SK-N-SH (cell line): Measurements from ENCODE around the gene NUTF2. TPM values are rescaled to one million over a fixed set of nuclear protein-coding genes. Genes with fewer than 3 reads are reported as not detected.

Experiments
- CTCF ChIA-PET: fragments of 300-600, 350-600 bp; formaldehyde crosslinking; extraction: SDS; loops from one replicate; lab custom pipeline; 2021; lab: Yijun Ruan, JAX
- POLR2A ChIA-PET: fragments of 350-600 bp; sonication (Branson Sonifier 250); formaldehyde crosslinking; extraction: SDS; loops from one replicate; lab custom pipeline; 2020; ENCODE audit warnings: antibody characterized with exemption, inconsistent platforms; lab: Yijun Ruan, JAX
- DNase-seq: peaks from one replicate; pipeline ENCODE4 v3.0.0; 2012
- H2AFZ ChIP-seq: fragments of 200-600 bp; sonication (generic); 2 replicates; pipeline ENCODE4 v1.8.1; 2016; ENCODE audit warnings: antibody characterized with exemption, mild to moderate bottlenecking, low read depth
- H3F3A ChIP-seq: fragments of 200-600 bp; sonication (generic); replicated peaks from 2 replicates; pipeline ENCODE3; 2016; ENCODE audit warnings: antibody characterized with exemption, mild to moderate bottlenecking; ENCODE audit not compliant: insufficient read depth
- H3K27ac ChIP-seq, 2 experiments: fragments of 200-500 bp in 1 of 2; fragments of 200-600 bp in 1 of 2; sonication (Bioruptor generic) in 1 of 2; sonication (generic), shearing (Covaris generic) in 1 of 2; 2 replicates each; pipeline versions ENCODE4 v1.5.1 to v1.6.1; 2014 to 2016; ENCODE audit warnings: low read depth in 2 of 2, inconsistent platforms in 1 of 2, low read length in 1 of 2, mild to moderate bottlenecking in 1 of 2, mixed read lengths in 1 of 2
- H3K27me3 ChIP-seq: fragments of 200-600 bp; sonication (generic), shearing (Covaris generic); 2 replicates; pipeline ENCODE4 v1.6.1; 2016; ENCODE audit warnings: mixed run types; ENCODE audit not compliant: insufficient read depth
- H3K36me3 ChIP-seq, 2 experiments: fragments of 200-500 bp in 1 of 2; fragments of 200-600 bp in 1 of 2; sonication (Bioruptor generic) in 1 of 2; sonication (generic) in 1 of 2; replicated peaks in 1 of 2; 2 replicates each; pipeline versions ENCODE3 to v1.5.1; 2014 to 2016; ENCODE audit warnings: low read length in 1 of 2, mild to moderate bottlenecking in 1 of 2; ENCODE audit not compliant: insufficient read depth in 2 of 2, control insufficient read depth in 1 of 2
- H3K4me1 ChIP-seq, 2 experiments: fragments of 200-500 bp in 1 of 2; fragments of 200-600 bp in 1 of 2; sonication (Bioruptor generic) in 1 of 2; sonication (generic), shearing (Covaris generic) in 1 of 2; 2 replicates each; pipeline versions ENCODE4 v1.5.1 to v1.6.1; 2014 to 2016; ENCODE audit warnings: low read depth in 1 of 2, low read length in 1 of 2, mixed run types in 1 of 2; ENCODE audit not compliant: insufficient read depth in 2 of 2, control insufficient read depth in 1 of 2
- H3K4me2 ChIP-seq: fragments of 200-600 bp; sonication (generic), shearing (Covaris generic); 2 replicates; pipeline ENCODE4 v1.6.1; 2017; ENCODE audit warnings: mixed run types
- H3K4me3 ChIP-seq, 2 experiments: fragments of 200-500 bp in 1 of 2; fragments of 200-600 bp in 1 of 2; sonication (Bioruptor generic) in 1 of 2; sonication (generic), shearing (Covaris generic) in 1 of 2; 2 replicates each; pipeline versions ENCODE4 v1.5.1 to v1.8.1; 2014 to 2016; ENCODE audit warnings: low read depth in 2 of 2, inconsistent platforms in 1 of 2, low read length in 1 of 2, mild to moderate bottlenecking in 1 of 2, mixed read lengths in 1 of 2, moderate library complexity in 1 of 2
- H3K79me2 ChIP-seq: fragments of 200-600 bp; sonication (generic); 2 replicates; pipeline ENCODE4 v1.8.1; 2017; ENCODE audit warnings: mild to moderate bottlenecking; ENCODE audit not compliant: insufficient read depth
- H3K9ac ChIP-seq: fragments of 200-600 bp; sonication (generic); 2 replicates; pipeline ENCODE4 v1.6.1; 2017; ENCODE audit warnings: mixed run types
- H3K9me2 ChIP-seq: fragments of 200-600 bp; sonication (generic); 2 replicates; pipeline ENCODE4 v1.6.1; 2017; ENCODE audit warnings: mixed run types
- H3K9me3 ChIP-seq: fragments of 200-600 bp; sonication (generic); 2 replicates; pipeline ENCODE4 v1.6.1; 2017; ENCODE audit warnings: mixed run types, mild to moderate bottlenecking, moderate library complexity
- H4K20me1 ChIP-seq: fragments of 200-600 bp; sonication (generic); 2 replicates; pipeline ENCODE4 v1.6.1; 2017; ENCODE audit warnings: mild to moderate bottlenecking, mixed run types; ENCODE audit not compliant: insufficient read depth
- EP300 ChIP-seq, 2 experiments: IDR thresholded peaks; 2 replicates each; pipeline versions ENCODE4 v1.4.0 to v1.6.1; 2012; ENCODE audit warnings: borderline replicate concordance in 1 of 2, low read depth in 1 of 2, low read length in 1 of 2
- EZH2phosphoT487 ChIP-seq: fragments of 200-600 bp; sonication (generic); IDR thresholded peaks from 2 replicates; pipeline ENCODE4 v1.6.1; 2017; ENCODE audit warnings: low read depth, mixed run types, mild to moderate bottlenecking, antibody characterized with exemption, moderate library complexity, borderline replicate concordance
- FOSL2 ChIP-seq: IDR thresholded peaks from 2 replicates; pipeline ENCODE4 v1.4.0; 2012; ENCODE audit warnings: low read depth, mild to moderate bottlenecking, moderate library complexity, borderline replicate concordance
- FOXM1 ChIP-seq: IDR thresholded peaks from 2 replicates; pipeline ENCODE4 v1.4.0; 2012; ENCODE audit warnings: low read depth, mild to moderate bottlenecking
- GABPA ChIP-seq: IDR thresholded peaks from 2 replicates; pipeline ENCODE4 v1.4.0; 2012; ENCODE audit warnings: low read depth, mild to moderate bottlenecking
- GATA2 ChIP-seq: sonication (generic); formaldehyde crosslinking; IDR thresholded peaks from 2 replicates; pipeline ENCODE4 v1.5.0; 2020; ENCODE audit warnings: mild to moderate bottlenecking, missing genetic modification reagents
- MEF2A ChIP-seq: IDR thresholded peaks from 2 replicates; pipeline ENCODE4 v1.4.0; 2012; ENCODE audit warnings: low read depth, borderline replicate concordance
- NRF1 ChIP-seq: IDR thresholded peaks from 2 replicates; pipeline ENCODE4 v1.6.1; 2012; ENCODE audit warnings: low read depth, mild to moderate bottlenecking, low read length
- RAD21 ChIP-seq: IDR thresholded peaks from 2 replicates; pipeline ENCODE4 v1.6.1; 2012; ENCODE audit warnings: mild to moderate bottlenecking, low read length
- RCOR1 ChIP-seq: fragments of 150-350 bp; IDR thresholded peaks from 2 replicates; pipeline ENCODE4 v1.6.1; 2017; ENCODE audit warnings: antibody characterized with exemption, low read length
- RXRA ChIP-seq: IDR thresholded peaks from 2 replicates; pipeline ENCODE4 v1.4.0; 2012; ENCODE audit warnings: low read depth, mild to moderate bottlenecking, borderline replicate concordance
- YY1 ChIP-seq: IDR thresholded peaks from 2 replicates; pipeline ENCODE4 v1.4.0; 2012; ENCODE audit warnings: low read depth, mild to moderate bottlenecking
- WGBS: methylation state at CpG from one replicate; pipeline ENCODE4 v1.1.6; 2017; ENCODE audit warnings: low lambda C conversion rate; 5-methylcytosine and 5-hydroxymethylcytosine counted together
- polyA plus RNA-seq, 3 experiments: library from polyadenylated mRNA; depleted of rRNA; stranded (reverse); fragments of >200 nt; gene quantifications; 2 replicates each; pipeline ENCODE4 v1.2.3, GENCODE V29; 2012
- TF ChIP-seq, protein P1 (sequence below): fragments of 200-600 bp; sonication (generic); IDR thresholded peaks from 2 replicates; pipeline ENCODE4 v1.6.1; 2017; ENCODE audit warnings: antibody characterized with exemption, mild to moderate bottlenecking, moderate library complexity
- TF ChIP-seq, protein P2 (sequence below): IDR thresholded peaks from 2 replicates; pipeline ENCODE4 v1.6.1; 2012; ENCODE audit warnings: mild to moderate bottlenecking, low read depth, low read length, moderate library complexity
- TF ChIP-seq, protein P3 (sequence below): IDR thresholded peaks from 2 replicates; pipeline ENCODE4; 2012
- TF ChIP-seq, protein P4 (sequence below): IDR thresholded peaks from 2 replicates; pipeline ENCODE4 v1.4.0; 2012; ENCODE audit warnings: low read depth, borderline replicate concordance
- TF ChIP-seq, protein P5 (sequence below): fragments of 150-350 bp; IDR thresholded peaks from 2 replicates; pipeline ENCODE4 v1.6.1; 2016; ENCODE audit warnings: mild to moderate bottlenecking, low read depth, low read length
- TF ChIP-seq, protein P6 (sequence below): IDR thresholded peaks from 2 replicates; pipeline ENCODE4 v1.4.0; 2012; ENCODE audit warnings: low read depth

Gene NUTF2
- polyA plus RNA-seq, 1 of the 3 experiments (the other 2 are of a cell fraction) = 449 TPM

DNA sequence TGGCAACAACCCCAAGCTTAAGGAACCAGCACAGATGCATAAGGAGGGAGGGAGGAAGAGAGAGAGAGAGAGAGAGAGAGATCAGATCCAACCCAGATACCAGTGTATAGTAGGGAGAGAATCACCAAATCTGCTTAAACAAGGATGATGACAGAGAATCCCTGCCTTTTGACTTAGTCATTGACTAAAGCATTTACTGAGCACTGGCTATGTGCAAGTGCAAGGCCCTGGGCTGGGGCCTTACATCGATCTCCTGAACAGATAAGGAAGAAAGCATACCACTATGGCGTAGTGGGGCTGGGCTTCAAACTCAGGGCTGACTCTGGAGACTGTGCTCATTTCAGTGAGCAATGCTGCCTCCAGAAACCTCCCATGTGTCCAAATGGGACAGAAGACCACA, 24.2 kb upstream of the NUTF2 start:
- H3K9me2 ChIP-seq = no peaks in the 10 kb centered on the region
- H2AFZ ChIP-seq = no peak overlapping the region
- CTCF ChIA-PET = no interaction called here
- DNase-seq = no peak
- 71% methylated on average over 2 of the region's 2 CpGs for WGBS
- H3K4me1 ChIP-seq = no peaks in the 10 kb centered on the region
- no peak overlapping the region for H3K4me2 ChIP-seq
- H3K9ac ChIP-seq = no peak overlapping the region
- peaks cover 0 to 14% of the 10 kb centered on the region in 2 experiments for H3K36me3 ChIP-seq
- H3K79me2 ChIP-seq = no peaks in the 10 kb centered on the region
- no peak for TF ChIP-seq RXRA
- TF ChIP-seq EZH2phosphoT487 = no peak
- TF ChIP-seq FOSL2 = no peak; the same call in 1 of the 2 replicates
- no peak for TF ChIP-seq EP300 (IDR thresholded peaks at IDR 0.05; ENCODE audit: borderline replicate concordance in 1 of 2, low read depth in 1 of 2, low read length in 1 of 2)
- TF ChIP-seq, protein P1, sequence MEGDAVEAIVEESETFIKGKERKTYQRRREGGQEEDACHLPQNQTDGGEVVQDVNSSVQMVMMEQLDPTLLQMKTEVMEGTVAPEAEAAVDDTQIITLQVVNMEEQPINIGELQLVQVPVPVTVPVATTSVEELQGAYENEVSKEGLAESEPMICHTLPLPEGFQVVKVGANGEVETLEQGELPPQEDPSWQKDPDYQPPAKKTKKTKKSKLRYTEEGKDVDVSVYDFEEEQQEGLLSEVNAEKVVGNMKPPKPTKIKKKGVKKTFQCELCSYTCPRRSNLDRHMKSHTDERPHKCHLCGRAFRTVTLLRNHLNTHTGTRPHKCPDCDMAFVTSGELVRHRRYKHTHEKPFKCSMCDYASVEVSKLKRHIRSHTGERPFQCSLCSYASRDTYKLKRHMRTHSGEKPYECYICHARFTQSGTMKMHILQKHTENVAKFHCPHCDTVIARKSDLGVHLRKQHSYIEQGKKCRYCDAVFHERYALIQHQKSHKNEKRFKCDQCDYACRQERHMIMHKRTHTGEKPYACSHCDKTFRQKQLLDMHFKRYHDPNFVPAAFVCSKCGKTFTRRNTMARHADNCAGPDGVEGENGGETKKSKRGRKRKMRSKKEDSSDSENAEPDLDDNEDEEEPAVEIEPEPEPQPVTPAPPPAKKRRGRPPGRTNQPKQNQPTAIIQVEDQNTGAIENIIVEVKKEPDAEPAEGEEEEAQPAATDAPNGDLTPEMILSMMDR = no peak
- TF ChIP-seq, protein P2, sequence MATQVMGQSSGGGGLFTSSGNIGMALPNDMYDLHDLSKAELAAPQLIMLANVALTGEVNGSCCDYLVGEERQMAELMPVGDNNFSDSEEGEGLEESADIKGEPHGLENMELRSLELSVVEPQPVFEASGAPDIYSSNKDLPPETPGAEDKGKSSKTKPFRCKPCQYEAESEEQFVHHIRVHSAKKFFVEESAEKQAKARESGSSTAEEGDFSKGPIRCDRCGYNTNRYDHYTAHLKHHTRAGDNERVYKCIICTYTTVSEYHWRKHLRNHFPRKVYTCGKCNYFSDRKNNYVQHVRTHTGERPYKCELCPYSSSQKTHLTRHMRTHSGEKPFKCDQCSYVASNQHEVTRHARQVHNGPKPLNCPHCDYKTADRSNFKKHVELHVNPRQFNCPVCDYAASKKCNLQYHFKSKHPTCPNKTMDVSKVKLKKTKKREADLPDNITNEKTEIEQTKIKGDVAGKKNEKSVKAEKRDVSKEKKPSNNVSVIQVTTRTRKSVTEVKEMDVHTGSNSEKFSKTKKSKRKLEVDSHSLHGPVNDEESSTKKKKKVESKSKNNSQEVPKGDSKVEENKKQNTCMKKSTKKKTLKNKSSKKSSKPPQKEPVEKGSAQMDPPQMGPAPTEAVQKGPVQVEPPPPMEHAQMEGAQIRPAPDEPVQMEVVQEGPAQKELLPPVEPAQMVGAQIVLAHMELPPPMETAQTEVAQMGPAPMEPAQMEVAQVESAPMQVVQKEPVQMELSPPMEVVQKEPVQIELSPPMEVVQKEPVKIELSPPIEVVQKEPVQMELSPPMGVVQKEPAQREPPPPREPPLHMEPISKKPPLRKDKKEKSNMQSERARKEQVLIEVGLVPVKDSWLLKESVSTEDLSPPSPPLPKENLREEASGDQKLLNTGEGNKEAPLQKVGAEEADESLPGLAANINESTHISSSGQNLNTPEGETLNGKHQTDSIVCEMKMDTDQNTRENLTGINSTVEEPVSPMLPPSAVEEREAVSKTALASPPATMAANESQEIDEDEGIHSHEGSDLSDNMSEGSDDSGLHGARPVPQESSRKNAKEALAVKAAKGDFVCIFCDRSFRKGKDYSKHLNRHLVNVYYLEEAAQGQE = no peak
- TF ChIP-seq GATA2 (CRISPR knock-in tag) = no peak
- no peak for TF ChIP-seq MEF2A
- no peak for TF ChIP-seq NRF1
- TF ChIP-seq RCOR1 = no peak
- TF ChIP-seq GABPA = no peak
- TF ChIP-seq, protein P3, sequence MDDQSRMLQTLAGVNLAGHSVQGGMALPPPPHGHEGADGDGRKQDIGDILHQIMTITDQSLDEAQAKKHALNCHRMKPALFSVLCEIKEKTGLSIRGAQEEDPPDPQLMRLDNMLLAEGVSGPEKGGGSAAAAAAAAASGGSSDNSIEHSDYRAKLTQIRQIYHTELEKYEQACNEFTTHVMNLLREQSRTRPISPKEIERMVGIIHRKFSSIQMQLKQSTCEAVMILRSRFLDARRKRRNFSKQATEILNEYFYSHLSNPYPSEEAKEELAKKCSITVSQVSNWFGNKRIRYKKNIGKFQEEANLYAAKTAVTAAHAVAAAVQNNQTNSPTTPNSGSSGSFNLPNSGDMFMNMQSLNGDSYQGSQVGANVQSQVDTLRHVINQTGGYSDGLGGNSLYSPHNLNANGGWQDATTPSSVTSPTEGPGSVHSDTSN = no peak
- TF ChIP-seq, protein P4, sequence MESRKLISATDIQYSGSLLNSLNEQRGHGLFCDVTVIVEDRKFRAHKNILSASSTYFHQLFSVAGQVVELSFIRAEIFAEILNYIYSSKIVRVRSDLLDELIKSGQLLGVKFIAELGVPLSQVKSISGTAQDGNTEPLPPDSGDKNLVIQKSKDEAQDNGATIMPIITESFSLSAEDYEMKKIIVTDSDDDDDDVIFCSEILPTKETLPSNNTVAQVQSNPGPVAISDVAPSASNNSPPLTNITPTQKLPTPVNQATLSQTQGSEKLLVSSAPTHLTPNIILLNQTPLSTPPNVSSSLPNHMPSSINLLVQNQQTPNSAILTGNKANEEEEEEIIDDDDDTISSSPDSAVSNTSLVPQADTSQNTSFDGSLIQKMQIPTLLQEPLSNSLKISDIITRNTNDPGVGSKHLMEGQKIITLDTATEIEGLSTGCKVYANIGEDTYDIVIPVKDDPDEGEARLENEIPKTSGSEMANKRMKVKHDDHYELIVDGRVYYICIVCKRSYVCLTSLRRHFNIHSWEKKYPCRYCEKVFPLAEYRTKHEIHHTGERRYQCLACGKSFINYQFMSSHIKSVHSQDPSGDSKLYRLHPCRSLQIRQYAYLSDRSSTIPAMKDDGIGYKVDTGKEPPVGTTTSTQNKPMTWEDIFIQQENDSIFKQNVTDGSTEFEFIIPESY = no peak
- TF ChIP-seq YY1 = no peak
- TF ChIP-seq RAD21 = no peak
- no peak for TF ChIP-seq FOXM1
- TF ChIP-seq, protein P5, sequence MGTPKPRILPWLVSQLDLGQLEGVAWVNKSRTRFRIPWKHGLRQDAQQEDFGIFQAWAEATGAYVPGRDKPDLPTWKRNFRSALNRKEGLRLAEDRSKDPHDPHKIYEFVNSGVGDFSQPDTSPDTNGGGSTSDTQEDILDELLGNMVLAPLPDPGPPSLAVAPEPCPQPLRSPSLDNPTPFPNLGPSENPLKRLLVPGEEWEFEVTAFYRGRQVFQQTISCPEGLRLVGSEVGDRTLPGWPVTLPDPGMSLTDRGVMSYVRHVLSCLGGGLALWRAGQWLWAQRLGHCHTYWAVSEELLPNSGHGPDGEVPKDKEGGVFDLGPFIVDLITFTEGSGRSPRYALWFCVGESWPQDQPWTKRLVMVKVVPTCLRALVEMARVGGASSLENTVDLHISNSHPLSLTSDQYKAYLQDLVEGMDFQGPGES = no peak
- TF ChIP-seq, protein P6, sequence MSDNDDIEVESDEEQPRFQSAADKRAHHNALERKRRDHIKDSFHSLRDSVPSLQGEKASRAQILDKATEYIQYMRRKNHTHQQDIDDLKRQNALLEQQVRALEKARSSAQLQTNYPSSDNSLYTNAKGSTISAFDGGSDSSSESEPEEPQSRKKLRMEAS = no peak
- no peaks in the 10 kb centered on the region for H3K9me3 ChIP-seq
- no peak overlapping the region for H3K27ac ChIP-seq
- no peaks in the 10 kb centered on the region for H4K20me1 ChIP-seq
- no peaks in the 10 kb centered on the region for H3K27me3 ChIP-seq
- no peaks in the 10 kb centered on the region for H3F3A ChIP-seq
- POLR2A ChIA-PET = no interaction called here
- no peak overlapping the region for H3K4me3 ChIP-seq
